SKM-1 treated with dmso at 0.1 percent for 144 hours (cell line): ENCODE results near the gene ADD2.
"Not testable (repeated sequence)": the region's sequence is repeated elsewhere in the genome, so short reads cannot be mapped to it uniquely, and the experiment has no call there.

ENCODE experiments used
- DNase-seq: peaks from one replicate; lab custom pipeline; 2025; ENCODE audit not compliant: unreplicated experiment; lab: John Stamatoyannopoulos, UW

The ADD2 gene

GRCh38 chr2:70647873-70648481, 120.0 kb downstream of the ADD2 start:
- peak; percentile 81 for DNase-seq

GRCh38 chr2:70646420-70646818, 121.6 kb downstream of the ADD2 start:
- DNase-seq, result no peak

GRCh38 chr2:70645733-70646419, 122.1 kb downstream of the ADD2 start:
- DNase-seq, result peak; percentile 16

DNA sequence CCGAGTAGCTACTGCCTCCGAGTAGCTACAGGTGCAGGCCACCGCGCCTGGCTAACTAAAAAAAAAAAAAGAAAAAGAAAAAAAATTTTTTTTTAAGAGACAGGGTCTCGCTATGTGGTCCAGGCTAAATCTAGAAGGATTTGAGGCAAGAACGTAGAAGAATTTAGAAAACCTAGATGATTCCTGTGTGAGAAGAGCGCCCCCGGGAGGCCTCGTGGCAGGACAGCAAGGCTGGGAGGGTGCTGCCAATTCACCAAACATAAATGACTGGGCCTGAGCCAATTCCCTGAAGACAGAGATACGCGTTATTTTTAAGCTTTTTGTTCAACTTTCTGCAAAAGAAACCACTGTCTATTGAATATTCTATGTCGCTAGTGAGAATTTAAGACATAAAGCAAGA, 124.3 kb downstream of the ADD2 start:
- DNase-seq, result peak; percentile 55

GRCh38 chr2:70641263-70641784, 126.7 kb downstream of the ADD2 start:
- no peak for DNase-seq

DNA sequence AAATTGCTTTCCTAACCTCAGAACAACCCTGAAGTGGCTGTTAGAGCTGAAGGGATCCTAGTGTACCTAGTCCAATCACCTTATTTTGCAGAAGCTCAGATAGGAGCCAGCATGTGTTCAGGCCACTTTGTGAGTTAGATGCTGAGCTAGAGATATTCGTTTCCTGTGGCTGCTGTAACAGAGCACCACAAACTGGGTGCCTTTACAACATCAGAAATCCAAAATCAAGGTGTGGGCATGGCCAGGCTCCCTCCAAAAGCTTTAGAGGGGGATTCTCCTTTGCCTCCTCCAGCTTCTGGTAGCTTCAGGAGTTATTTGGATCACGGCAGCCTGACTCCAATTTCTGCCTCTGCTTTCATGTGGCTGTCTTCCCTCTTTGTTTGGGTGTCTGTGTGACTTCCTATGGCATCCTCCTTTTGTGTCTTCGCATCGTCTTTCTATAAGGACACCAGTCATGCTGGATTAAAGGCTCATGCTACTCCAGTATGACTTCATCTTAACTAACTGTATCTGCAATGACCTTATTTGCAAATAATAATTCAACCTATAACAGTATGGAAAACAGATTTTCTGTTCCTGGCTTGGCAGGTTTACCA, 128.1 kb downstream of the ADD2 start:
- DNase-seq, result no peak

DNA sequence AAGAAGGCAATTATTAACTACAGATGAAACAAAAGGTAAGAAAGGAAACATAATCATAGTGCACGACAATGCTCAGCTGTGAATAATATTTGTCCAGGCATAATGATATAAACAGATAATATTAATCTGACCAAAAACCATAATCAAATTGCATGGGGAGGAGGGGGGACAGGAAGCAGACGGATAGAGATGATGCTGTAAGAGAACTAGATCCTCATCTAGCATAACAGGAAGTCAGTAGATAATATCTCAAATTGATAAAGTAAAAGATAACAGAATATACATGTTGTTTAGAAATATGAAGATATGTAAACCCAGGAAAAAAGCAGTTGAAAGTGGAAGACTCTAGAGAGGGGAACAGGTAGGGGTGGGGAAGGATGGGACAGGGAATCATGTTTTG, 129.4 kb downstream of the ADD2 start:
- DNase-seq, result no peak

DNA sequence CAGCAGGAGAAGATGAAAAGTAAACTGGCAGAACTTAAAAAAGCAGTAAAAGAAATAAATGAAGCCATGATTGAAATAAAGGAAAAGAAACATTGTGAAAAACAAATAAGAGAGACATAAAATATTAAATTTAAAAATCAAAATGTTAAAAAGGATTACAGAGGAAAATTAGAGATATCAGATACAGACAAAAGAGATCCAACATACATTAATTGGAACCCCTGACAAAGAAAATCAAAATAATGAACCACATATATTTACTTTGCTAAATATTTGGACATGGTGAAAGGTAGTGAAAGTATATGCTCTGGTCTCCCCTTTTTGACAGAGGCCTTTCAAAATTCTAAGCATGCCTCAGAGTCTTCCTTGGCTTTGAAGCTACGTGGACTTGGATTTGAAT, 134.5 kb downstream of the ADD2 start:
- DNase-seq, result no peak

DNA sequence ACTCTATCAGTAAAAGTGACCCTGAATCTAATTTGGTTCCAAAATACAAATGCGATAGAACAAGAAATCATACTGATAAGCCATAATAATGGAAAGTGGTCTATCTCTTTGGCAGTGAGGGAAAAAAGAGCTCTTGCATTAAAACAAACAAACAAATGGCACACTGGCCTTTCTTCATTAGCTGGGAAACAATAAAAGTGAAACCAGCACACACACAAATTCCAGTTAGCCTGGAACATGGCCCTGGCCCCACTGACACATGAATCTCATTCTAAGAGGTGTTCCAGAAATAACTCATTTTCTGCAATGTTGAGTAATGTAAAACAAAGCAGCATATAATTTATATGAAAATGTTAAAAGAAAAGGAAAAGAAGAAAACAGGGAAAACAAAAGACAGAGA, 135.0 kb downstream of the ADD2 start:
- DNase-seq, result no peak

- DNase-seq, result no peak
Observed at GRCh38 chr2:70632388-70632787, 135.6 kb downstream of the ADD2 start.

- DNase-seq, result peak; percentile 35
Observed at GRCh38 chr2:70630761-70631160, 137.2 kb downstream of the ADD2 start.

DNA sequence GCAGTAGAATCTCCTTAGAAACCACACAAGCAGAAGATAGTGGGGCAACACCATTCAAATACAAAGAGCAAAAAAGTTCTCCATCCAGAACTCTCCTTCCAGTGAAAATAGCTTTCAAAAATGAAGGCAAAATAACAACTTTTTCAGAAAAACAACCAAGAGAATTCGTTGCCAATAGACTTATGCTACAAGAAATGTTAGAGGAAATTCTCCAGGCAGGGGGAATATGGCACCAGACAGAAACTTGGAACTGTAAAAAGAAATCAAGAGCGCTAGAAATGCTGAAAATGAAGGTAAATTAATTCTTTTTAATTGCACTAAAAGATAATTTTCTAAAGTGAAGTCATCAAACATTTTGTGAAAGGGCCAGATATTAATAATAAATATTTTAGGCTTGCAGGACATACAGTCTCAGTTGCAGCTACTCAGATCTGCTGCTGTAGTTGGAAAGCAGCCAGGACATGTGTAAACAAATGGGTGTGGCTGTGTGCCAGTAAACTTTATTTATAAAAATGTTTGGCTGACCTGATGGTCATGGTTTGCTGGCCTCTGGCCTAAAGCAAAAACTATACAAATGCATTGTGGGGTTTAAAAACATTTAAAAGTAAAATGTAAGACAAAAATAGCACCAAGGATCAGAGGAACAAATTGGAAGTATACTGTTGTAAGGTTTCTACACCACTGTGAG, 140.6 kb downstream of the ADD2 start:
- no peak for DNase-seq

GRCh38 chr2:70626254-70626990, 141.6 kb downstream of the ADD2 start:
- DNase-seq, result no peak

DNA sequence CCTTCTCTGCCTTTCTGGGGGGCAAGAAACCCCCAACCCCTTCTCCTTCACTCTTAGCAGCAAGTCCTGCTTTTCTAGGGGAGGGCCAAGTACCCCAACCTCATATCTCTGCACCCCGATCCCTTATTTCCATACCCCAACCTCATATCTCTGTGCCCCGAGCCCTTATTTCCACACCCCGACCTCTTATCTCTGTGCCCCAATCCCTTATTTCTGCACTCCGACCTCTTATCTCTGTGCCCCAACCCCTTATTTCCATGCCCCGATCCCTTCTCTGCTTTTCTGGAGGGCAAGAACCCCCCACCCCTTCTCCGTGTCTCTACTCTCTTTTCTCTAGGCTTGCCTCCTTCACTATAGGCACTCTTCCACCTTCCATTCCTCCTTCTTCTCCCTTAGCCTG, 146.5 kb downstream of the ADD2 start:
- not testable (repeated sequence) for DNase-seq

GRCh38 chr2:70620020-70620419, 148.0 kb downstream of the ADD2 start:
- no peak for DNase-seq

- no peak for DNase-seq
Observed at GRCh38 chr2:70619167-70619566, 148.8 kb downstream of the ADD2 start.

GRCh38 chr2:70616168-70616694, 151.8 kb downstream of the ADD2 start:
- DNase-seq, result no peak

DNA sequence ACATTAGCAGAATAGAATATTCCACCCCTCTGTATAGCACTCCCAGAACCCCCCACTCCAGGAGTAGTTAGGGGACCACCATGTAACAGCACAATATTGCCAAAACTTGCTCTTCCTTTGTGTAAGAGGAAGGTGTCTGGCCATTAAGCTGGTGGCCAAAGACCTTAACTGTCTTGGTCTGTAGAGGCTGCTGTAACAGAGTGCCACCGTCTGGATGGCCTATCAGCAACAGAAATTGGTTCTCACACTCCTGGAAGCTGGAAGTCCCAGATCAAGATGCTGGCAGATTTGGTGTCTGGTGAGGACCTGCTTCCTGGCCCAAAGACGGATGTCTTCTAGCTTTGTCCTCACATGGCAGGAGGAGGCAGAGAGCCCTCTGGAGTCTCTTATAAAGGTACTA, 152.8 kb downstream of the ADD2 start:
- DNase-seq, result no peak

DNA sequence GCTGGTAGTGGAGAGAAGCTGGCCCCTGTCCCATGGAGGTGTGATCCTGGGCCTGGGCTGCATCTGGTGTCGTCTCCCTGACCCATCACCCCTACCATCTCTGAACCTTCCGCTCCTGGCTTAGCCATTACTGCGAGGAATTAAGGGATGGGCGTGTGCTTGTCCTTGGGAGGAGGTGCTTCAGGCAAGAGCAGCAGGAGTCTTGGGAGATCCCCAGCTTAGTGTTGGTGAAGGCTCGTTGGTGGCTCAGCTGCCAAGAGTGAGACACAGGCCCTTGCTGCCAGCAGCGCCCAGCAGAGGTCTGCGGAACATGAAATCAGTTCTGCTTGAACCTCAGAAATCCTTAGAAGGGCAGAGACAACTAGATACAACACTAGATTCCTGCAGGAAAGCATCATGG, 154.5 kb downstream of the ADD2 start:
- DNase-seq, result no peak

DNA sequence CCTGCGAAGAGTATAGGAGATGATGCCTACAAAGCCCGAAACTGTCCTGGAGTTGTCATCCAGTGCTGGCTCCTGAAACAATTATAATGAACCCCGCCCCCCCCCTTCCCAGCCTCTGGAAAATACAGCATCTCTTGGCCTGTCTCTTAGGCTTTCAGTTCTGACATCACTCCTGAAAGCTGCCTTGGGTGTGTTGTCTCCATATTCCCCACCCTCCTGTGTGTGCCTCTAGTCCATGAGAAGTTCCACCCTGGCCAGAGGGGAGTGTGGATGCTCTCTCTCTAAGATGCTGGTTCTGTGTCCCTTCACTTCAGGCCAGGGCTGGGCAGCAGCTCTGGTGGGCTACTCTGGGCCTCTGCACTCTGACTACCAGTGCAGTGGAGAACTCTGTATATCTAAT, 155.4 kb downstream of the ADD2 start:
- no peak for DNase-seq

- no peak for DNase-seq
Observed at GRCh38 chr2:70608373-70608772, 159.6 kb downstream of the ADD2 start.
